Measurements from ENCODE around the gene RPUSD2.

DNA sequence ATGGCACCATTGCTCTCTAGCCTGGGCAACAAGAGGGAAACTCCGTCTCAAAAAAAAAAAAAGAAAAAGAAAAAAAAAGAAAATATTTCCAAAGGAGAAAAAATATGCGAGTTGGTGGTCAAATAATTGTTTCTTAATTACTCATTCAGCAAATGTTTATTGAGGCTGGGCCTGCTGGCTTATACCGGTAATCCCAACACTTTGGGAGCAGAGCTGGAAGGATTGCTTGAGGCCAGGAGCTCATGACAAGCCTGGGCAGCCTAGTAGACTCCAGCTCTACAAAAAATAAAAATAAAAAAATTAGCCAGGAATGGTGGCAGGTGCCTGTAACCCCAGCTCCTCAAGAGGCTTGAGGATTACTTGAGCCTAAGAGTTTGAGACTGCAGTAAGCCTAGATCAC is 29.0 kb downstream of the RPUSD2 start:
- TF ChIP-seq CTCF (conservative IDR thresholded peaks at IDR 0.05) (no peak), EZH2 (IDR thresholded peaks at IDR 0.05; ENCODE audit: low read depth) (no peak)

Data from PC-9 (cell line).